WI38 (cell line): Measurements from ENCODE around the gene SEC23A.
"Not testable (repeated sequence)": the region's sequence is repeated elsewhere in the genome, so short reads cannot be mapped to it uniquely, and the experiment has no call there.

Source experiments
- H3K4me3 ChIP-seq: 2 replicates; pipeline ENCODE4 v1.5.1; 2011; ENCODE audit warnings: low read depth, mild to moderate bottlenecking, control low read depth, low read length
- TF ChIP-seq, protein P1 (sequence below): IDR thresholded peaks from 2 replicates; pipeline ENCODE4 v1.5.1; 2012; ENCODE audit warnings: low read depth, mild to moderate bottlenecking, control low read depth, low read length

The SEC23A gene

DNA sequence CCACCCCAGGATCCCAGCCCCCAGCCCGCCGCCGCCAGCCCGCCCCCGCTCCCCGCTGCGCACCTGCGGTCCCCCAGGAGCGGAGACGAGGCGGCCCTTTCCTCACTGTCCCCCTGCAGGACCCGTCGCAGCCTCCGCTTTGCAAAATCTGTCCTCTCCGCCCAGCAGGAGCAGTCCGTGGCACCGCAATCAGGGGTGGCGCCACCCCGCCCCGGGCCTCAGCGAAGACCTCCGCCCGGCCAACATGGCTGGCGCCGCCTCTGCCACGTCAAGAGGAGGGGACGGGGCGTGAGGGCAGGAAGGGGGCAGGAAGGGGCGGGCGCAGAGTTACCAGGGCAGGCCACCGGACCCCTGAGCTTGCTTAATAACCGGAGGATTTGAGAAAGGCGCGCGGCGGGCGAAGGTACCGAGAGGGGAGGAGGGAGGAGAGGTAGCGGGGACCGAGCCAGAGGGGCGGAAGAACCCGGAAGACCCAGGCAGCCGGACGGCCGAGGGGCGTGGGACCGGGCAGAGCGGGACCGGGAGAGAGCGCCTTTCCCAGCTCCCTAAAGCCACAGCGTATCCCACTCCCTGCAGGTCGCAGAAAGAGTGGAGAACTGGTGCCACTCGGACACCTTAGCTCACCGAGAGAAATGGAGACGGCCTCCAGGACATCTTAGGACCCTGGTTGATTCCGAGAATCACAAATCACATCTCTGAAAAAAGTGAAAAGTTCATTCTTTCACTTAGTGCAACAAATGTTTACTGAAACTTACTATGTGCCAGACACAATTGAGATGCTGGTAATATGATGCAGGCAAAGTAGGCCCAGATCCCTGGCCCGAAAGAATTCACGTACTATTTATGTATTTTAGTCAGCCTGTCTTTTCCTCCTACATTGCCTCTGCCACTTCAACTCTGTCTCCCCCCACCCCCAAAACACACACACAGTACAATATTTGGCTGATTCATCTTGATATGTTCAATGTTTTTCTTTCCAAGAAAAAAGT is at the start of gene SEC23A:
Gene SEC23A (minus strand): TSS at position 267 of the 989 bp plus-strand sequence. CDS start 7,117 bp downstream, outside the sequence.
- H3K4me3 ChIP-seq, result peak within 1 kb of the TSS; percentile 76
- TF ChIP-seq, protein P1, sequence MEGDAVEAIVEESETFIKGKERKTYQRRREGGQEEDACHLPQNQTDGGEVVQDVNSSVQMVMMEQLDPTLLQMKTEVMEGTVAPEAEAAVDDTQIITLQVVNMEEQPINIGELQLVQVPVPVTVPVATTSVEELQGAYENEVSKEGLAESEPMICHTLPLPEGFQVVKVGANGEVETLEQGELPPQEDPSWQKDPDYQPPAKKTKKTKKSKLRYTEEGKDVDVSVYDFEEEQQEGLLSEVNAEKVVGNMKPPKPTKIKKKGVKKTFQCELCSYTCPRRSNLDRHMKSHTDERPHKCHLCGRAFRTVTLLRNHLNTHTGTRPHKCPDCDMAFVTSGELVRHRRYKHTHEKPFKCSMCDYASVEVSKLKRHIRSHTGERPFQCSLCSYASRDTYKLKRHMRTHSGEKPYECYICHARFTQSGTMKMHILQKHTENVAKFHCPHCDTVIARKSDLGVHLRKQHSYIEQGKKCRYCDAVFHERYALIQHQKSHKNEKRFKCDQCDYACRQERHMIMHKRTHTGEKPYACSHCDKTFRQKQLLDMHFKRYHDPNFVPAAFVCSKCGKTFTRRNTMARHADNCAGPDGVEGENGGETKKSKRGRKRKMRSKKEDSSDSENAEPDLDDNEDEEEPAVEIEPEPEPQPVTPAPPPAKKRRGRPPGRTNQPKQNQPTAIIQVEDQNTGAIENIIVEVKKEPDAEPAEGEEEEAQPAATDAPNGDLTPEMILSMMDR, result no peak

DNA sequence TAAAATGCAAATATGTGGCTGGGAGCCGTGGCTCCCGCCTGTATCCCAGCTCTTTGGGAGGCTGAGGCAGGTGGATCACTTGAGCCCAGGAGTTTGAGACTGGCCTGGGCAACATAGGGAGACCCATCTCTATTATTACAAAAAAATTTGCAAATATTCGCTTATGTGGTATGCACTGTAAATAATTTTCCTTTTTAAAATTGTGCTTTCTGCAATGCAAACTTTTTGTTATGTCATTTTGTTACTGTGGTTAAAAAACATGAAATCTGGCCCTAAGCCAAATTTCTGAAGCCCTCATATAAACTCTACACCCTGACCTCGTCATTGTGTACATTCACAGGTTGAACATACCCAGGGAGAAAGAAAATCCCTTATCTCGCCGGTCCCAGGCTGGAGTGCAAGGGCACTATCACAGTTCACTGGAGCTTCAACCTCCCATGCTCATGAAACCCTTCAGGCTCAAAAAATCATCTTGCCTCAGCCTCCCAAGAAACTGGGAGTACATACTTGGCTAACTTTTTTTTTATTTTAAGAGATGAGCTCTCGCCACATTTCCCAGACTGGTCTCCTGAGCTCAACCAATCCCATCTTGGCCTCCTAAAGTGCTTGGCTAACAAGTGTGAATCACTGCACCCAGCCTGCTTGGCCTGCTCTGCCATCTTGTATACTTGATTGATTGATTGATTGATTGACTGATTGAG is 42.4 kb upstream of the SEC23A start:
- no peak overlapping the region for H3K4me3 ChIP-seq
- TF ChIP-seq, protein P1, result no peak

DNA sequence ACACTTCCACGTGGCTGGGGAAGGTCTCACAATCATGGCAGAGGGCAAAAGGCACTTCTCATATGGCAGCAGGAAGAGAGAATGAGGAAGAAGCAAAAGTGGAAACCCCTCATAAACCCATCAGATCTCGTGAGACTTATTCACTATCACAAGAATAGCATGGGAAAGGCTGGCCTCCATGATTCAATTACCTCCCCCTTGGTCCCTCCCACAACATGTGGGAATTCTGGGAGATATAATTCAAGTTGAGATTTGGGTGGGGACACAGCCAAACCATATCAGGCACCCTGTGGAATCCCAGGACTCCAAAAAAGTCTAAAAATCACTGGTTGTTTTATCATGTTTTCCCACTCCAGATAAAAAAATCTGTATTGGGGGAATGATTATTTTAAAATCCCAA is 40.2 kb upstream of the SEC23A start:
- H3K4me3 ChIP-seq, result not testable (repeated sequence)

DNA sequence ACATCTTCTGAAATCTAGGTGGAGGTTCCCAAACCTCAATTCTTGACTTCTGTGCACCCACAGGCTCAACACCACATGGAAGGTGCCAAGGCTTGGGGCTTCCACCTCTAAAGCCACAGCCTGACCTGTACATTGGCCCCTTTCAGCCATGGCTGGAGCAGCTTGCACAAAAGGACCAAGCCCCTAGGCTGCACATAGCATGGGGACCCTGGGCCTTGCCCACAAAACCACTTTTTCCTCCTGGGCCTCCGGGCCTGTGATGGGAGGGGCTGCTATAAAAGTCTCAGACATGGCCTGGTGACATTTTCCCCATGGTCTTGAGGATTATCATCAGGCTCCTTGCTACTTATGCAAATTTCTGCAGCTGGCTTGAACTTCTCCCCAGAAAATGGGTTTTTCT is 38.6 kb upstream of the SEC23A start:
- not testable (repeated sequence) for H3K4me3 ChIP-seq

DNA sequence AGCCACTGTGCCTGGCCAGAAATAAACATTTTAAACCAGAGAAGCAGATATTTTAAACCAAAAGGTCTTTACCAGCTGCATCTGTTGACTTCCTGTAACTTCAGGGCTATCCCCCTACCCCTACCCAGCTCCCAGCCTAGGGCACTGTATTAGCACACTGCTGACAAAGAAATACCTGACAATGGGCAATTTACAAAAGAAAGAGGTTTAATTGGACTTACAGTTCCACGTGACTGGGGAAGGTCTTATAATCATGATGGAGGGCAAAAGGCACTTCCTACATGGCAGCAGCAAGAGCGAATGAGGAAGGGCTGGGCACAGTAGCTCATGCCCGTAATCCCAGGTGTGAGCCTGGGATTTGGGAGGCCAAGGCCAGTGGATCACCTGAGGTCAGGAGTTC is 37.1 kb upstream of the SEC23A start:
- H3K4me3 ChIP-seq, result no peak overlapping the region
- TF ChIP-seq, protein P1, result no peak

DNA sequence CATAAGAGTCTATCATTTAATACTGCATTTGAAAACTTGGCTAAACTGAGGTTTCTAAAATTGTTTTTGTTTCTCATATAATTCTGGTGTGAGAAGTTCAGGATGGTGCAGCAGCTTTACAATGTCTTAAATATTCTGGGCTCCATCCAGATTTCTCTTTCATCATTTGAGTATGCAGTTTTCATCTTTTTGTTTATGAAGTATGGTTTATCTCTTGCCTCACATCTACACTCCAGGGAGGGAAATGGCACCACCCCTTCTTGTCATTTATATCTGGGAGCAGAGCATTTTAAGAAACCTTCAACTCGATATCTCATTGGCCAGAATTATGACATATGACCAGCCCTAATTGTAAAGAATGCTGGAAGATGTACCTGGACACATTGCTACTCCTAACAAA is 35.4 kb upstream of the SEC23A start:
- no peak overlapping the region for H3K4me3 ChIP-seq
- TF ChIP-seq, protein P1, result no peak

DNA sequence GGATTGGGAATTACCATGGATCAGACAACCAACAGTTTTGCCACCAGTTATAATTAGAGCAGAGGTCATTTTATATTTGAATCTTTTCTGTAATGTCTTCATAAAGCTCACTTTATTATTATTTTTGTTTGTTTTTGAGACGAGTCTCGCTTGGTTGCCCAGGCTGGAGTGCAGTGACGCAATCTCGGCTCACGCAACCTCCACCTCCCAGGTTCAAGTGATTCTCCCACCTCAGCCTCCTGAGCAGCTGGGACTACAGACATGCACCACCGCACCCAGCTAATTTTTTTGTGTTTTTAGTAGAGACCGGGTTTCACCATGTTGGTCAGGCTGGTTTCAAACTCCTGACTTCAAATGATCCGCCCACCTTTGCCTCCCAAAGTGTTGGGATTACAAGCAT is 34.8 kb upstream of the SEC23A start:
- not testable (repeated sequence) for H3K4me3 ChIP-seq

DNA sequence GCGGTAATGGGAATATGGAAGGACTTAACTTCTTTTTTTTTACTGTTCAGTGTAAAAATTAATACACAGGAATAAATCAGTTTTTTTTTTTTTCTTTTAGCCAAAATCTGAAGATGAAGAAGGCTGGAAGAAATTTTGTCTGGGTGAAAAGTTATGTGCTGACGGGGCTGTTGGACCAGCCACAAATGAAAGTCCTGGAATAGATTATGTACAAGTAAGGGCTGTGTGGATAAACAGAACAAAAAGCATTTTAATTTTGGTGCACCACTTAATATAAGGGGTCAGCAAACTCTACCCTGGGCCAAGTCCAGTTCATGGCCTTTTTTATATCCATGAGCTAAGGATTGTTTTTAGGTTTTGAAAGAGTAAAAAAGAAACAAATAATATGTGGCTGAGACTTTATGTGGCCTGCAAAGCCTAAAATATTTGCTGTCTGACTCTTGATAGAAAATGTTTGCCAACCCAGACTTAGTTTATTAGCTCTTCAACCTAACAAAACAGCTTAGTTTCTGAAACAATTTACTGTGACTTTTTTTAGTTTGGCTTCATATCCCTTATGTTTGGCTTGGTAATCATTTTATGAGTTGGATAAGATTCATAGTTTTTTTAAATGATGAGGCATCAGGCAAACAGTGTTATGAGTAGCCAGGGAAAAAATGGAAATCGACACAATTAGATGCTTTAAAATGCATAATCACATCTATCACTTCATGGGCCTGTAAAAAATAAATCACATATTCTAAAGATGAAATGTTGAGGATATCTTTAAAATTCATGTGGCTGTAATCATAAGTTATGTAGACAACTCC is 19.5 kb upstream of the SEC23A start:
- TF ChIP-seq, protein P1, result no peak
- H3K4me3 ChIP-seq, result no peak overlapping the region
